ENCODE results near the gene GON7.
A peak's percentile ranks its signal among the peaks of the same experiment; 100 is the strongest.

Gene GON7

GRCh38 chr14:93230539-93230938 is 23.7 kb upstream of the GON7 start:
- Histone ChIP-seq H3K79me2 (ENCODE audit: control insufficient read depth, low read length) (no peaks in the 10 kb centered on the region), H3K27ac (ENCODE audit: low read depth, low read length) (no peak overlapping the region), H3K9me2 (replicated peaks; ENCODE audit: control insufficient read depth, low read length) (no peaks in the 10 kb centered on the region), H3K4me2 (ENCODE audit: low read length) (peak overlapping the region; percentile 69; the same call in 1 of the 2 replicates), H4K20me1 (ENCODE audit: control insufficient read depth, insufficient read depth, low read depth, low read length) (no peaks in the 10 kb centered on the region), H3K36me3 (ENCODE audit: control insufficient read depth, low read length) (peaks cover 30% of the 10 kb centered on the region), H3K9me3 (ENCODE audit: control insufficient read depth, insufficient read depth, low read length) (no peaks in the 10 kb centered on the region), H3F3A (ENCODE audit: control insufficient read depth, insufficient read depth) (0 out of 2 replicates have a peak, but pooled peaks cover 3% of the 10 kb centered on the region), H3K4me1 (ENCODE audit: control insufficient read depth, low read length) (peaks cover 5% of the 10 kb centered on the region; the same call in 1 of the 2 replicates), H3K27me3 (ENCODE audit: control insufficient read depth, low read length) (no peaks in the 10 kb centered on the region), H3K4me3 (ENCODE audit: low read length) (no peak overlapping the region)
- no peak for TF ChIP-seq CTCF (IDR thresholded peaks at IDR 0.05; ENCODE audit: low read depth, low read length, poor library complexity, severe bottlenecking)
- TF ChIP-seq EZH2phosphoT487 (IDR thresholded peaks at IDR 0.05; ENCODE audit: borderline replicate concordance, low read length): no peak

GRCh38 chr14:93228550-93228949 is 21.7 kb upstream of the GON7 start:
- Histone ChIP-seq H3F3A (ENCODE audit: control insufficient read depth, insufficient read depth) (0 out of 2 replicates have a peak, but pooled peaks cover 3% of the 10 kb centered on the region), H4K20me1 (ENCODE audit: control insufficient read depth, insufficient read depth, low read depth, low read length) (no peaks in the 10 kb centered on the region), H3K4me3 (ENCODE audit: low read length) (no peak overlapping the region), H3K4me1 (ENCODE audit: control insufficient read depth, low read length) (peaks cover 5% of the 10 kb centered on the region; the same call in 1 of the 2 replicates), H3K27ac (ENCODE audit: low read depth, low read length) (no peak overlapping the region), H3K36me3 (ENCODE audit: control insufficient read depth, low read length) (peaks cover 45% of the 10 kb centered on the region), H3K9me3 (ENCODE audit: control insufficient read depth, insufficient read depth, low read length) (no peaks in the 10 kb centered on the region), H3K79me2 (ENCODE audit: control insufficient read depth, low read length) (no peaks in the 10 kb centered on the region), H3K4me2 (ENCODE audit: low read length) (no peak overlapping the region), H3K27me3 (ENCODE audit: control insufficient read depth, low read length) (no peaks in the 10 kb centered on the region), H3K9me2 (replicated peaks; ENCODE audit: control insufficient read depth, low read length) (no peaks in the 10 kb centered on the region)
- TF ChIP-seq EZH2phosphoT487 (IDR thresholded peaks at IDR 0.05; ENCODE audit: borderline replicate concordance, low read length) (no peak), CTCF (IDR thresholded peaks at IDR 0.05; ENCODE audit: low read depth, low read length, poor library complexity, severe bottlenecking) (no peak)

- Histone ChIP-seq H3K79me2 (ENCODE audit: control insufficient read depth, low read length) (no peaks in the 10 kb centered on the region), H3K36me3 (ENCODE audit: control insufficient read depth, low read length) (peaks cover 85% of the 10 kb centered on the region), H3K4me1 (ENCODE audit: control insufficient read depth, low read length) (peaks cover 28% of the 10 kb centered on the region), H3F3A (ENCODE audit: control insufficient read depth, insufficient read depth) (peaks cover 10% of the 10 kb centered on the region), H4K20me1 (ENCODE audit: control insufficient read depth, insufficient read depth, low read depth, low read length) (no peaks in the 10 kb centered on the region), H3K9me3 (ENCODE audit: control insufficient read depth, insufficient read depth, low read length) (no peaks in the 10 kb centered on the region), H3K4me3 (ENCODE audit: low read length) (no peak overlapping the region), H3K27ac (ENCODE audit: low read depth, low read length) (no peak overlapping the region), H3K27me3 (ENCODE audit: control insufficient read depth, low read length) (no peaks in the 10 kb centered on the region), H3K9me2 (replicated peaks; ENCODE audit: control insufficient read depth, low read length) (no peaks in the 10 kb centered on the region), H3K4me2 (ENCODE audit: low read length) (no peak overlapping the region)
- TF ChIP-seq CTCF (IDR thresholded peaks at IDR 0.05; ENCODE audit: low read depth, low read length, poor library complexity, severe bottlenecking) (no peak), EZH2phosphoT487 (IDR thresholded peaks at IDR 0.05; ENCODE audit: borderline replicate concordance, low read length) (no peak)
Observed at GRCh38 chr14:93223565-93223964, 16.7 kb upstream of the GON7 start.

All from DOHH2 (cell line).